Peyer's patch (tissue), 4 donors: Measurements from ENCODE around the gene DDX28.

ENCODE experiments used
- POLR2A ChIP-seq, 2 donors: fragments of 450-650 bp; IDR thresholded peaks; one replicate each; pipeline ENCODE4 v1.5.1; 2017; ENCODE audit warnings: antibody characterized with exemption in 2 of 2, mild to moderate bottlenecking in 2 of 2, moderate library complexity in 2 of 2
- TF ChIP-seq, protein P1 (sequence below), 6 experiments: fragments of 450-650 bp in 4 of 6; fragments of 200-600 bp in 2 of 6; sonication (generic) in 1 of 6; IDR thresholded peaks; one replicate each; pipeline ENCODE4 v1.5.1; 2017 to 2019; ENCODE audit warnings: antibody characterized with exemption in 6 of 6, mild to moderate bottlenecking in 3 of 6, moderate library complexity in 1 of 6

DNA sequence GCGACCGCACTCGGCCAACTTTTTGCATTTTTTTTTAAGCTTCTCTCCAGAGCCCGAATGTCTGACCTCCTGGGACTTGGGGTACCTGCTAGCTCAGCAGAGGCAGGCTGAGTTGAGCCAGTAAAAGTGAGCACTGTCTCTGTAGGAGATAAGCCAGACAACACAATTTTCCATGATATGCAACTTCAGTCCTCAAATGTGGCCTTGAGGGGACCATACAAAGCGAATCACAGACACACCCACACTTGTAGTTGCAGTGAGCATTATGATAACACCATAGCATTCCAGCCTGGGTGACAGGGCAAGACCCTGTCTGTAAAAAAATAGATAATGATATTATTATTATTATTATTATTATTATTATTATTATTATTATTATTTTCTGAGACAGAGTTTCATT lies 26.4 kb downstream of the DDX28 start:
- no peak for TF ChIP-seq POLR2A (IDR thresholded peaks at IDR 0.05)
- TF ChIP-seq, protein P1, sequence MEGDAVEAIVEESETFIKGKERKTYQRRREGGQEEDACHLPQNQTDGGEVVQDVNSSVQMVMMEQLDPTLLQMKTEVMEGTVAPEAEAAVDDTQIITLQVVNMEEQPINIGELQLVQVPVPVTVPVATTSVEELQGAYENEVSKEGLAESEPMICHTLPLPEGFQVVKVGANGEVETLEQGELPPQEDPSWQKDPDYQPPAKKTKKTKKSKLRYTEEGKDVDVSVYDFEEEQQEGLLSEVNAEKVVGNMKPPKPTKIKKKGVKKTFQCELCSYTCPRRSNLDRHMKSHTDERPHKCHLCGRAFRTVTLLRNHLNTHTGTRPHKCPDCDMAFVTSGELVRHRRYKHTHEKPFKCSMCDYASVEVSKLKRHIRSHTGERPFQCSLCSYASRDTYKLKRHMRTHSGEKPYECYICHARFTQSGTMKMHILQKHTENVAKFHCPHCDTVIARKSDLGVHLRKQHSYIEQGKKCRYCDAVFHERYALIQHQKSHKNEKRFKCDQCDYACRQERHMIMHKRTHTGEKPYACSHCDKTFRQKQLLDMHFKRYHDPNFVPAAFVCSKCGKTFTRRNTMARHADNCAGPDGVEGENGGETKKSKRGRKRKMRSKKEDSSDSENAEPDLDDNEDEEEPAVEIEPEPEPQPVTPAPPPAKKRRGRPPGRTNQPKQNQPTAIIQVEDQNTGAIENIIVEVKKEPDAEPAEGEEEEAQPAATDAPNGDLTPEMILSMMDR (IDR thresholded peaks at IDR 0.05) = no peak
